Activated CD4-positive, alpha-beta memory T cell treated with anti-CD3 and anti-CD28 coated beads for 36 hours (primary cell): ENCODE measurements around the gene TMEM184C. TPM values are rescaled to one million over a fixed set of nuclear protein-coding genes. Genes with fewer than 3 reads are reported as not detected.
A peak's percentile ranks its signal among the peaks of the same experiment; 100 is the strongest.

Experiments
- CTCF ChIA-PET: fragments of 350-600 bp; sonication (Branson Sonifier 250); formaldehyde crosslinking; loops from one replicate; lab custom pipeline; 2021; ENCODE audit warnings: antibody characterized with exemption, inconsistent platforms; lab: Charles Lee
- POLR2A ChIA-PET: fragments of 350-600 bp; sonication (Branson Sonifier 250); formaldehyde crosslinking; loops from one replicate; lab custom pipeline; 2021; ENCODE audit warnings: antibody characterized with exemption; lab: Charles Lee
- DNase-seq: peaks from one replicate; pipeline ENCODE4 v3.0.0-alpha.2; 2020
- H3K27ac Mint-ChIP-seq: one replicate; pipeline ENCODE4 v1.8.0; 2021; ENCODE audit warnings: mixed read lengths
- H3K27me3 Mint-ChIP-seq: one replicate; pipeline ENCODE4 v1.8.0; 2021; ENCODE audit warnings: mixed read lengths
- H3K36me3 Mint-ChIP-seq: one replicate; pipeline ENCODE4 v1.8.0; 2021; ENCODE audit warnings: mixed read lengths
- H3K4me1 Mint-ChIP-seq: one replicate; pipeline ENCODE4 v1.8.0; 2021; ENCODE audit warnings: low read depth, mixed read lengths
- H3K4me3 Mint-ChIP-seq: one replicate; pipeline ENCODE4 v1.8.0; 2021; ENCODE audit warnings: mild to moderate bottlenecking, mixed read lengths
- H3K9me3 Mint-ChIP-seq: one replicate; pipeline ENCODE4 v1.8.0; 2021; ENCODE audit warnings: mixed read lengths
- intact Hi-C: fragments of 100-400 bp; cut with micrococcal nuclease; formaldehyde crosslinking; loops from one replicate; pipeline ENCODE4 v1.15.1; 2023
- total RNA-seq, 2 experiments: library from RNA; stranded (reverse); gene quantifications; one replicate each; pipeline ENCODE4 v1.2.3, GENCODE V29; 2021

TMEM184C gene
- 10 to 100 TPM; 15.5 to 15.7 TPM for total RNA-seq

- H3K27me3 Mint-ChIP-seq, result no peaks in the 10 kb centered on the region
- DNase-seq, result peak; percentile 99
- peaks cover 25% of the 10 kb centered on the region for H3K4me1 Mint-ChIP-seq
- H3K9me3 Mint-ChIP-seq, result no peaks in the 10 kb centered on the region
- ChIA-PET POLR2A (interaction anchor here (1.0 to 2.1 kb wide), 7 partner anchors 17 to 826 kb away, joined by 3 to 12 read pairs (median 5); partner anchors contain the start of genes ARHGAP10 and PRMT9), CTCF (interaction anchor here (0.5 to 2.8 kb wide), 16 partner anchors 9 to 463 kb away, joined by 3 to 40 read pairs (median 4); partner anchors contain the start of genes ARHGAP10 and PRMT9)
- peak within 1 kb of the TSS; percentile 98 for H3K27ac Mint-ChIP-seq
- peaks cover 13% of the 10 kb centered on the region for H3K36me3 Mint-ChIP-seq
- peak within 1 kb of the TSS; percentile 100 for H3K4me3 Mint-ChIP-seq
- intact Hi-C loops, result loop anchor here (1.0 to 2.0 kb wide), 4 partner anchors 67 to 825 kb away; partner anchors contain the start of genes ARHGAP10, NR3C2 and PRMT9
These were observed at the start of gene TMEM184C for GRCh38 chr4:147617173-147617840. TSS of gene TMEM184C (plus strand) at chr4:147617397. CDS start at chr4:147617957, 560 bp downstream.

DNA sequence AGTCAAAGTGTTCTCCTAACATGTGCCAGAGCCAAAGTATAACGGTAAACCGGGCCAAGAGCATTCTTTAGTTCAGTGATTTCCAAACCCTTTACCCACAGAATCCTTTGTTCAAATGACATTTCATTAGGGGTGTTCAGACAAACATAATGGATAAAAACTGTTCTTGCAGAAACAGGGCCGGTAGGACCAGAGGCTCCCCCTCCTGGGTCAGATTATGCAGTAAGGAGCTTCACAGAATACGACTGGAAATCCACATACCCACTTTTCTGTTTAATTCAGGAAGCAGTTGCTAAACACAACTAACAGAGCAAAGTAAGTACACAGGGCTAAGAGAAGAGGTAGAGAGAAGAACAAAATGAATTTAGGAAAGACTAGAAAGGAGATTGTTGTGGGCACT, 46.6 kb upstream of the TMEM184C start:
- no peaks in the 10 kb centered on the region for H3K36me3 Mint-ChIP-seq
- CTCF ChIA-PET, result interaction anchor here (1.1 kb wide), 1 partner anchor 296 kb away, joined by 3 read pairs; no protein-coding TSS in a partner anchor
- no peak overlapping the region for H3K4me3 Mint-ChIP-seq
- H3K27ac Mint-ChIP-seq, result no peak overlapping the region
- H3K27me3 Mint-ChIP-seq, result peaks cover 14% of the 10 kb centered on the region
- H3K4me1 Mint-ChIP-seq, result no peaks in the 10 kb centered on the region
- intact Hi-C loops, result no loop called here
- POLR2A ChIA-PET, result no interaction called here
- no peaks in the 10 kb centered on the region for H3K9me3 Mint-ChIP-seq
- no peak for DNase-seq

DNA sequence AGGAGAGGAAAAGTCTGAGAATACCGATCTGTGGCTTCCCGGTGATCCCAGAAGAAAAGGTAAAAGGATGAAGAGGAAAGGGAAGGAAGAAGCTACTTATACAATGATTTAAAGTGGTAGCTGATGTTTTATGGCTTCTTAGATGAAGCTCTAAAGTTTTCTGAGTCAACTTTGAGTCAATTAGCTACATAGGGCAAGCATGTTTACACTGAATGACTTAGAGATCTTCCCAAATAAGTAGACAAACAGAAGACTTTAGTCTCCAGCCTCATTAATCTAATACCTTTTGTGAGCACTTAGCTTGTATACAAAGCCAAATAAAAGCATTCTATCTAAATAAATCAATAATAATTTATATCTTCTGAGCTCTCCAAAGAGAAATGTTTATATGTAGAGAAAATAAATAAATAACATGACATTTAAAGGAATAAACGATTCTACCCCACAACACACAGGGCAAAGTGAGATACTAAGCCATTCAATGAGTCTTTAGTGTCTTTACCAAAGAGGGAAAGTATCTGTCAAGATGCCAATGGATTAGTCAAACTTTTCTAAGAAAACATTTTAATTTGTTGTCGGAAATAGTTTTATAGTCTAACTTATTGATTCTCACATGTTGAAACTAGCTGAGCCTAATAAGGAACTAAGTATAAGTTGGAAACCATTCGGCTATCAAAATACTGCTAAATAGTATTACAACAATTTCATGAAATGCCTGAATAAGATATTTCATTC, 46.0 kb upstream of the TMEM184C start:
- H3K9me3 Mint-ChIP-seq, result no peaks in the 10 kb centered on the region
- intact Hi-C loops, result no loop called here
- CTCF ChIA-PET, result interaction anchor here (1.1 to 1.3 kb wide), 2 partner anchors 53 to 296 kb away, joined by 3 read pairs; no protein-coding TSS in a partner anchor

DNA sequence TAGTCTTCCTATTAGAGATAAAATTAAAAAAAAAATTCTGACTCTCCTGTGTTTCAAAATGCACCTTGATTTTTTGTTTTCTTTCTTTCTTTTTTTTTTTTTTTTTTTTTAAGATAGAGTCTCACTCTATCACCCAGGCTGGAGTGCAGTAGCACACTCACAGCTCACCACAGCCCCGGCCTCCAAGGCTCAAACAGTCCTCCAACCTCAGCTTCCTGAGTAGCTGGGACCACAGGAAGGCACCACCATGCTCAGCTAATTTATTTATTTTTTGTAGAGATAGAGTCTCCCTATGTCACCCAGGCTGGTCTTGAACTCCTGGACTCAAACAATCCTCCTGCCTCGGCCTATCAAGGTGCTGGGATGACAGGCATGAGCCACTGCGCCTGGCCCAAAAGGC, 41.1 kb upstream of the TMEM184C start:
- Mint-ChIP-seq H3K4me3 (no peak overlapping the region), H3K9me3 (peaks cover 3% of the 10 kb centered on the region), H3K27ac (no peak overlapping the region), H3K27me3 (peaks cover 2% of the 10 kb centered on the region), H3K36me3 (no peaks in the 10 kb centered on the region), H3K4me1 (no peaks in the 10 kb centered on the region)
- no peak for DNase-seq
- ChIA-PET CTCF (no interaction called here), POLR2A (no interaction called here)
- intact Hi-C loops, result no loop called here

More for the DNA sequence above, 46.0 kb upstream of the TMEM184C start:
- DNase-seq, result no peak
- H3K36me3 Mint-ChIP-seq, result no peaks in the 10 kb centered on the region
- POLR2A ChIA-PET, result no interaction called here
- H3K27me3 Mint-ChIP-seq, result peaks cover 16% of the 10 kb centered on the region
- H3K4me1 Mint-ChIP-seq, result no peaks in the 10 kb centered on the region
- H3K27ac Mint-ChIP-seq, result no peak overlapping the region
- no peak overlapping the region for H3K4me3 Mint-ChIP-seq

GRCh38 chr4:147578051-147578476, 39.1 kb upstream of the TMEM184C start:
- H3K9me3 Mint-ChIP-seq, result peaks cover 3% of the 10 kb centered on the region
- no peak overlapping the region for H3K4me3 Mint-ChIP-seq
- H3K4me1 Mint-ChIP-seq, result no peaks in the 10 kb centered on the region
- no peak for DNase-seq
- POLR2A ChIA-PET, result no interaction called here
- intact Hi-C loops, result no loop called here
- H3K27ac Mint-ChIP-seq, result no peak overlapping the region
- H3K27me3 Mint-ChIP-seq, result peaks cover 5% of the 10 kb centered on the region
- no peaks in the 10 kb centered on the region for H3K36me3 Mint-ChIP-seq
- CTCF ChIA-PET, result no interaction called here

DNA sequence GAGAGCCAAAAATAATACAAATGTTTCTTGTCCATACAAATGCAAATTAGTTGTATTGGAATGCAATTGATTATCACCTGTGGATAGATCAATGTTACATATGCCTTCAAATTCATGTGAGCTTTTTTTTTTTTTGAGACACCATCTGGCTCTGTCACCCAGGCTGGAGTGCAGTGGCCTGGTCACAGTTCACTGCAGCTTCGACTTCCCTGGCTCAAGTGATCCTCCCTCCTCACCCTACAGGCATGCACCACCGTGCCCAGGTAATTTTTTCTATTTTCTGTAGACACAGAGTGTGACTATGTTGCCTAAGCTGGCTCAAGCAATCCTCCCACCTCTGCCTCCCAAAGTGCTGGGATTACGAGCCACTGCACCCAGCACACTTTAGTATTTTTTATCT, 38.6 kb upstream of the TMEM184C start:
- Mint-ChIP-seq H3K9me3 (peaks cover 3% of the 10 kb centered on the region), H3K27ac (no peak overlapping the region), H3K36me3 (no peaks in the 10 kb centered on the region), H3K4me3 (no peak overlapping the region), H3K27me3 (peaks cover 5% of the 10 kb centered on the region), H3K4me1 (no peaks in the 10 kb centered on the region)
- POLR2A ChIA-PET, result no interaction called here
- no peak for DNase-seq
- intact Hi-C loops, result no loop called here
- CTCF ChIA-PET, result no interaction called here

GRCh38 chr4:147580396-147580795, 36.8 kb upstream of the TMEM184C start:
- Mint-ChIP-seq H3K27ac (no peak overlapping the region), H3K9me3 (peaks cover 10% of the 10 kb centered on the region), H3K4me3 (no peak overlapping the region), H3K36me3 (no peaks in the 10 kb centered on the region), H3K27me3 (peaks cover 11% of the 10 kb centered on the region), H3K4me1 (no peaks in the 10 kb centered on the region)
- intact Hi-C loops, result no loop called here
- POLR2A ChIA-PET, result no interaction called here
- DNase-seq, result no peak
- CTCF ChIA-PET, result interaction anchor here (1.4 kb wide), 1 partner anchor 9 kb away, joined by 3 read pairs; no protein-coding TSS in a partner anchor

GRCh38 chr4:147581606-147582350, 35.4 kb upstream of the TMEM184C start:
- ChIA-PET CTCF (interaction anchor here (0.9 kb wide), 1 partner anchor 284 kb away, joined by 3 read pairs; no protein-coding TSS in a partner anchor), POLR2A (no interaction called here)
- no peak overlapping the region for H3K4me3 Mint-ChIP-seq
- H3K36me3 Mint-ChIP-seq, result no peaks in the 10 kb centered on the region
- peaks cover 11% of the 10 kb centered on the region for H3K9me3 Mint-ChIP-seq
- no peak for DNase-seq
- H3K4me1 Mint-ChIP-seq, result no peaks in the 10 kb centered on the region
- intact Hi-C loops, result no loop called here
- no peak overlapping the region for H3K27ac Mint-ChIP-seq
- peaks cover 14% of the 10 kb centered on the region for H3K27me3 Mint-ChIP-seq

DNA sequence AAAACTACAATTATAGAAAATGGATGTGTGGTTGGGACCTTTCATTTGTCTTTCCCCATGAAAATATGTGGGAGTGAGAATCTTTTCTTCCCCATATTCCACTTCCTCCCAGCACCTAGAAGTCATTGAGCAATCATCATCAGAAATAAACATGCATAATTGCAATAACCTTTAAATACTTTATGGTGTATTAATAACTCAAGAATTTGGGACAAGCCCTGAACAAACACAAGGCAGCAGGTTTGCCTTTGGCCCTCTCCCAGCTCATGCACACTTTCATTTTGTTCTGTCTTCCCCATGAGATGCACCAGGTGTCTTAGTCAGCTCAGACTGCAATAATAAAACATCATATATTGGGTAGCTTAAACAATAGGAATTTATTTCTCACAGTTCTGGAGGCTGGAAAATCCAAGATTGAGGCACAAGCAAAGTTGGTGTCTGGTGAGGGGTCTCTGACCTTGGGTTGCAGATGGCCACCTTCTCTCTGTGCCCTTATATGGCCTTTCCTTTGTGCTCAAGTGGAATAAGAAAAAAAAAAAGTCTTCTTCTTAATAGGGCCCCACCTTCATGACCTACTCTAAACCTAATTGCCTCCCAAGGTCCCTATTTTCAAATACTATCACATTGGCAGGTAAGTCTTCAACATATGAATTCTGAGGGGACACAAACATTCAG, 34.7 kb upstream of the TMEM184C start:
- Mint-ChIP-seq H3K9me3 (peaks cover 11% of the 10 kb centered on the region), H3K36me3 (no peaks in the 10 kb centered on the region), H3K4me1 (no peaks in the 10 kb centered on the region), H3K27me3 (peaks cover 14% of the 10 kb centered on the region), H3K4me3 (no peak overlapping the region), H3K27ac (no peak overlapping the region)
- ChIA-PET POLR2A (no interaction called here), CTCF (interaction anchor here (0.9 kb wide), 1 partner anchor 284 kb away, joined by 3 read pairs; no protein-coding TSS in a partner anchor)
- intact Hi-C loops, result no loop called here
- DNase-seq, result no peak

- CTCF ChIA-PET, result interaction anchor here (1.4 to 2.1 kb wide), 2 partner anchors 65 to 283 kb away, joined by 5 to 6 read pairs; no protein-coding TSS in a partner anchor
- H3K36me3 Mint-ChIP-seq, result no peaks in the 10 kb centered on the region
These were observed 33.3 kb upstream of the TMEM184C start for GRCh38 chr4:147583876-147584275.

DNA sequence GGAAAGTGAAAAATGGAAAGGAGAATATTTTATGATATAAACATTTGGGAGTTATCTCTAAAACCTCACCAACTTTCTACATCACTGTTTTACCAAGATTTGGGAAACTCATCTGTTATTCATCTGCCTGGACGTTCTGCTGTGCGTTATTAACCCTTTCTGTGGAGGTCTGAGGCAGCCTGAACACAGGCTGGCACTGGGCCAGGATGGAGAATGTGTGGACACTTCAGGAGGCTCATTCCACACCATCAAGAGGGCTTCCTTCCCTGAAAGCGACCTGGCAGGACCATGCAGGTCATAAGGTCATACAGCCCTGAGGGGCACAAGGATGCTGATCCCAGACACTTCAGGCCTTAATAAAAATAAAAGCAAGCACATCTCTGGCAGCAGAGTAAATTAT, 31.2 kb upstream of the TMEM184C start:
- POLR2A ChIA-PET, result no interaction called here

More at GRCh38 chr4:147583876-147584275, 33.3 kb upstream of the TMEM184C start:
- Mint-ChIP-seq H3K4me1 (no peaks in the 10 kb centered on the region), H3K4me3 (no peak overlapping the region), H3K27me3 (peaks cover 14% of the 10 kb centered on the region), H3K9me3 (peaks cover 11% of the 10 kb centered on the region), H3K27ac (no peak overlapping the region)
- no peak for DNase-seq
- POLR2A ChIA-PET, result no interaction called here
- intact Hi-C loops, result no loop called here

More for the DNA sequence above, 31.2 kb upstream of the TMEM184C start:
- DNase-seq, result no peak
- Mint-ChIP-seq H3K27me3 (peaks cover 14% of the 10 kb centered on the region), H3K27ac (no peak overlapping the region), H3K9me3 (peaks cover 8% of the 10 kb centered on the region), H3K4me3 (no peak overlapping the region), H3K36me3 (no peaks in the 10 kb centered on the region), H3K4me1 (no peaks in the 10 kb centered on the region)
- CTCF ChIA-PET, result interaction anchor here (1.2 to 4.4 kb wide), 3 partner anchors 67 to 280 kb away, joined by 4 to 24 read pairs (median 4); no protein-coding TSS in a partner anchor
- intact Hi-C loops, result no loop called here
